H9 (cell line): ENCODE measurements around the gene NTRK2. TPM values are rescaled to one million over a fixed set of nuclear protein-coding genes. Genes with fewer than 3 reads are reported as not detected.

Experiments used
- DNase-seq: peaks from one replicate; pipeline ENCODE4 v3.0.0-alpha.2; 2017
- H2AFZ ChIP-seq: one replicate; pipeline ENCODE4 v1.6.1; 2013; ENCODE audit warnings: mild to moderate bottlenecking, low read length, control low read depth, moderate library complexity
- H2AK5ac ChIP-seq: 2 replicates; pipeline ENCODE4 v1.6.1; 2013; ENCODE audit warnings: low read length, control low read depth, mixed read lengths; ENCODE audit not compliant: insufficient read length
- H2BK120ac ChIP-seq: one replicate; pipeline ENCODE4 v1.6.1; 2013; ENCODE audit warnings: low read depth, mild to moderate bottlenecking, low read length, control low read depth, inconsistent platforms; ENCODE audit not compliant: poor library complexity, severe bottlenecking
- H2BK12ac ChIP-seq: 2 replicates; pipeline ENCODE4 v1.6.1; 2013; ENCODE audit warnings: low read length, control low read depth, mixed read lengths, low read depth; ENCODE audit not compliant: insufficient read length
- H2BK15ac ChIP-seq: 2 replicates; pipeline ENCODE4 v1.6.1; 2013; ENCODE audit warnings: low read depth, low read length, control low read depth
- H2BK20ac ChIP-seq: one replicate; pipeline ENCODE4 v1.6.1; 2013; ENCODE audit warnings: low read depth, mild to moderate bottlenecking, low read length, control low read depth, inconsistent platforms; ENCODE audit not compliant: poor library complexity, severe bottlenecking
- H2BK5ac ChIP-seq: 2 replicates; pipeline ENCODE4 v1.6.1; 2013; ENCODE audit warnings: low read length, control low read depth, mixed read lengths; ENCODE audit not compliant: insufficient read length
- H3K14ac ChIP-seq: 2 replicates; pipeline ENCODE4 v1.6.1; 2013; ENCODE audit warnings: low read length, control low read depth; ENCODE audit not compliant: insufficient read depth
- H3K18ac ChIP-seq: 2 replicates; pipeline ENCODE4 v1.6.1; 2013; ENCODE audit warnings: low read depth, mild to moderate bottlenecking, mixed read lengths, low read length, control low read depth; ENCODE audit not compliant: insufficient read length
- H3K23ac ChIP-seq: 2 replicates; pipeline ENCODE4 v1.6.1; 2013; ENCODE audit warnings: low read length, control low read depth, mixed read lengths, low read depth; ENCODE audit not compliant: insufficient read length
- H3K23me2 ChIP-seq: 2 replicates; pipeline ENCODE4 v1.6.1; 2013; ENCODE audit warnings: low read depth, mild to moderate bottlenecking, mixed read lengths, low read length, control low read depth; ENCODE audit not compliant: insufficient read length, poor library complexity, severe bottlenecking
- H3K27ac ChIP-seq: 2 replicates; pipeline ENCODE4 v1.5.1; 2013; ENCODE audit warnings: low read length, control low read depth, mixed read lengths, low read depth; ENCODE audit not compliant: insufficient read length
- H3K27me3 ChIP-seq: 2 replicates; pipeline ENCODE4 v1.6.1; 2013; ENCODE audit warnings: low read length, control low read depth, inconsistent platforms; ENCODE audit not compliant: insufficient read depth
- H3K4ac ChIP-seq: 2 replicates; pipeline ENCODE4 v1.6.1; 2013; ENCODE audit warnings: low read depth, mild to moderate bottlenecking, control low read depth, inconsistent platforms, low read length, moderate library complexity
- H3K4me1 ChIP-seq: 2 replicates; pipeline ENCODE4 v1.6.1; 2013; ENCODE audit warnings: low read length, control low read depth, inconsistent platforms; ENCODE audit not compliant: insufficient read depth
- H3K4me2 ChIP-seq: 2 replicates; pipeline ENCODE4 v1.6.1; 2013; ENCODE audit warnings: low read length, control low read depth, mixed read lengths; ENCODE audit not compliant: insufficient read length, insufficient read depth
- H3K56ac ChIP-seq: 2 replicates; pipeline ENCODE4 v1.6.1; 2013; ENCODE audit warnings: low read depth, mild to moderate bottlenecking, mixed read lengths, low read length, control low read depth; ENCODE audit not compliant: insufficient read length
- H3K79me1 ChIP-seq: 2 replicates; pipeline ENCODE4 v1.6.1; 2013; ENCODE audit warnings: low read depth, mild to moderate bottlenecking, moderate library complexity, low read length, control low read depth, inconsistent platforms; ENCODE audit not compliant: insufficient read depth, poor library complexity, severe bottlenecking
- H3K79me2 ChIP-seq: 2 replicates; pipeline ENCODE4 v1.6.1; 2013; ENCODE audit warnings: low read length, control low read depth, inconsistent platforms; ENCODE audit not compliant: insufficient read depth
- H3K9ac ChIP-seq: 2 replicates; pipeline ENCODE4 v1.6.1; 2013; ENCODE audit warnings: low read length, control low read depth, mixed read lengths; ENCODE audit not compliant: insufficient read length; ENCODE audit errors: extremely low read depth
- H3K9me3 ChIP-seq: one replicate; pipeline ENCODE4 v1.6.1; 2013; ENCODE audit warnings: low read depth, low read length, inconsistent platforms; ENCODE audit not compliant: control insufficient read depth
- H3T11ph ChIP-seq: one replicate; pipeline ENCODE4 v1.6.1; 2013; ENCODE audit warnings: mild to moderate bottlenecking, low read length, control low read depth, inconsistent platforms
- H4K20me1 ChIP-seq: one replicate; pipeline ENCODE4 v1.6.1; 2013; ENCODE audit not compliant: control insufficient read depth, insufficient read length, insufficient read depth
- H4K5ac ChIP-seq: 2 replicates; pipeline ENCODE4 v1.6.1; 2013; ENCODE audit warnings: low read depth, mild to moderate bottlenecking, mixed read lengths, low read length, control low read depth; ENCODE audit not compliant: insufficient read length
- H4K8ac ChIP-seq: replicated peaks from 2 replicates; pipeline ENCODE4 v1.6.1; 2013; ENCODE audit warnings: low read length, control low read depth, mixed read lengths, low read depth; ENCODE audit not compliant: insufficient read length
- H4K91ac ChIP-seq: 2 replicates; pipeline ENCODE4 v1.6.1; 2013; ENCODE audit warnings: low read depth, mild to moderate bottlenecking, moderate library complexity, mixed read lengths, low read length, control low read depth; ENCODE audit not compliant: insufficient read length
- H3K27ac Mint-ChIP-seq, 3 experiments: 2 replicates in 2 of 3; 3 replicates in 1 of 3; pipeline ENCODE4 v1.8.0; 2020 to 2021; ENCODE audit warnings: mixed read lengths in 3 of 3, mild to moderate bottlenecking in 1 of 3, moderate library complexity in 1 of 3
- H3K27me3 Mint-ChIP-seq: 2 replicates; pipeline ENCODE4 v1.8.0; 2021; ENCODE audit warnings: low read depth, mild to moderate bottlenecking, moderate library complexity, mixed read lengths
- H3K36me3 Mint-ChIP-seq, 3 experiments: 2 replicates in 2 of 3; 3 replicates in 1 of 3; pipeline ENCODE4 v1.8.0; 2020 to 2021; ENCODE audit warnings: low read depth in 3 of 3, mixed read lengths in 3 of 3; ENCODE audit not compliant: insufficient read depth in 1 of 3
- H3K4me1 Mint-ChIP-seq, 2 experiments: 2 replicates each; pipeline ENCODE4 v1.8.0; 2020; ENCODE audit warnings: mixed read lengths in 2 of 2
- H3K4me3 Mint-ChIP-seq, 2 experiments: 2 replicates in 1 of 2; 3 replicates in 1 of 2; pipeline ENCODE4 v1.8.0; 2020 to 2021; ENCODE audit warnings: mild to moderate bottlenecking in 2 of 2, mixed read lengths in 2 of 2, moderate library complexity in 1 of 2
- H3K9me3 Mint-ChIP-seq, 2 experiments: 2 replicates in 1 of 2; 3 replicates in 1 of 2; pipeline ENCODE4 v1.8.0; 2020; ENCODE audit warnings: mild to moderate bottlenecking in 2 of 2, mixed read lengths in 2 of 2, moderate library complexity in 1 of 2
- WGBS: extraction: QIAGEN DNeasy Blood & Tissue Kit; methylation state at CpG from one replicate; pipeline ENCODE4 v1.1.7; 2013; ENCODE audit warnings: missing lambda C conversion rate, low lambda C conversion rate, mixed read lengths; ENCODE audit not compliant: insufficient read length; ENCODE audit errors: extremely low coverage; 5-methylcytosine and 5-hydroxymethylcytosine counted together
- total RNA-seq: library from RNA; stranded (reverse); gene quantifications from 2 replicates; pipeline ENCODE4 v1.2.1, GENCODE V29; 2021
- TF ChIP-seq, protein P1 (sequence below): fragments of 200-600 bp; sonication (generic); conservative IDR thresholded peaks from 3 replicates; pipeline ENCODE4 v1.8.0; 2021; ENCODE audit warnings: antibody characterized with exemption, mild to moderate bottlenecking

Gene NTRK2
- total RNA-seq, 1 experiment from 2014 or later, result 0.02 TPM

DNA sequence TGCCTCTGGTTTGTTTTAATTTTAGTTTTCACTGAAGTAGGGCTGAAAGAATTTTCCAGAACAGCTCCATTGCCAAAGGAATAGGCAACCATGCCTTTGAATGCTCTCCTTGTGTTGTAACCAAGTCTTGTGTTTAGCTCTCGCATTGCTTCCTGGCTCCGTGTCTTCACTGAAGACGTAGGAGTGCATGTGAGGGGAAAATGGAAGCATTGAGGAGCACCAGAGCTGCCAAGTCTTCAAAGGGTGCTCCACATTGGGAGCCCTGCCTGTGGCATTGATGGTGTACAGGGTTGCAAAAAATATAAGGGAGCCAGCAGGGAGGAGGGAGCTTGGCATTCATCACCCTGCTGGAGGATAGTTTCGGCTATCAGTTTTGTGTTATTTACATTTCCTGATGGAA is 86.6 kb downstream of the NTRK2 start:
- Histone ChIP-seq H4K8ac (no peak overlapping the region), H2BK120ac (no peak overlapping the region), H3K9ac (no peak overlapping the region), H2BK5ac (no peak overlapping the region), H3K9me3 (no peaks in the 10 kb centered on the region), H3K4me1 (no peaks in the 10 kb centered on the region), H3K27ac (no peak overlapping the region), H4K5ac (no peak overlapping the region), H2BK12ac (no peak overlapping the region), H3T11ph (no peak overlapping the region), H3K14ac (no peak overlapping the region), H3K23me2 (no peaks in the 10 kb centered on the region), H3K79me1 (no peaks in the 10 kb centered on the region), H3K27me3 (no peaks in the 10 kb centered on the region), H3K79me2 (no peaks in the 10 kb centered on the region), H2AFZ (no peak overlapping the region), H3K4me2 (no peak overlapping the region), H3K23ac (no peak overlapping the region), H4K91ac (no peak overlapping the region), H3K18ac (no peak overlapping the region), H2AK5ac (no peak overlapping the region), H2BK20ac (no peak overlapping the region), H3K56ac (no peak overlapping the region), H4K20me1 (no peaks in the 10 kb centered on the region), H2BK15ac (no peak overlapping the region), H3K4ac (no peak overlapping the region)
- H3K4me1 Mint-ChIP-seq, result no peaks in the 10 kb centered on the region
- H3K9me3 Mint-ChIP-seq, result no peaks in the 10 kb centered on the region
- TF ChIP-seq, protein P1, sequence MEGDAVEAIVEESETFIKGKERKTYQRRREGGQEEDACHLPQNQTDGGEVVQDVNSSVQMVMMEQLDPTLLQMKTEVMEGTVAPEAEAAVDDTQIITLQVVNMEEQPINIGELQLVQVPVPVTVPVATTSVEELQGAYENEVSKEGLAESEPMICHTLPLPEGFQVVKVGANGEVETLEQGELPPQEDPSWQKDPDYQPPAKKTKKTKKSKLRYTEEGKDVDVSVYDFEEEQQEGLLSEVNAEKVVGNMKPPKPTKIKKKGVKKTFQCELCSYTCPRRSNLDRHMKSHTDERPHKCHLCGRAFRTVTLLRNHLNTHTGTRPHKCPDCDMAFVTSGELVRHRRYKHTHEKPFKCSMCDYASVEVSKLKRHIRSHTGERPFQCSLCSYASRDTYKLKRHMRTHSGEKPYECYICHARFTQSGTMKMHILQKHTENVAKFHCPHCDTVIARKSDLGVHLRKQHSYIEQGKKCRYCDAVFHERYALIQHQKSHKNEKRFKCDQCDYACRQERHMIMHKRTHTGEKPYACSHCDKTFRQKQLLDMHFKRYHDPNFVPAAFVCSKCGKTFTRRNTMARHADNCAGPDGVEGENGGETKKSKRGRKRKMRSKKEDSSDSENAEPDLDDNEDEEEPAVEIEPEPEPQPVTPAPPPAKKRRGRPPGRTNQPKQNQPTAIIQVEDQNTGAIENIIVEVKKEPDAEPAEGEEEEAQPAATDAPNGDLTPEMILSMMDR, result no peak
- no peak overlapping the region for H3K4me3 Mint-ChIP-seq
- DNase-seq, result no peak
- no CpG with 5 or more reads among the region's 4 CpGs for WGBS
- no peaks in the 10 kb centered on the region for H3K36me3 Mint-ChIP-seq
- no peak overlapping the region for H3K27ac Mint-ChIP-seq
- peaks cover 4% of the 10 kb centered on the region for H3K27me3 Mint-ChIP-seq
